ENCODE measurements around the gene OXSR1.

The OXSR1 gene

GRCh38 chr3:38245930-38246329 is 80.6 kb downstream of the OXSR1 start:
- Histone ChIP-seq H3K4me1 (ENCODE audit: insufficient read depth, low read length, poor library complexity, severe bottlenecking) (no peaks in the 10 kb centered on the region), H3K9ac (ENCODE audit: low read depth, low read length, poor library complexity, severe bottlenecking) (no peak overlapping the region), H3K36me3 (ENCODE audit: insufficient read depth, low read length) (peaks cover 80% of the 10 kb centered on the region), H3K4me3 (ENCODE audit: low read length, poor library complexity, severe bottlenecking) (no peak overlapping the region), H3F3A (ENCODE audit: low read depth) (no peaks in the 10 kb centered on the region), H3K9me3 (ENCODE audit: insufficient read depth, low read depth, low read length) (no peaks in the 10 kb centered on the region), H3K4me2 (ENCODE audit: low read depth, low read length, poor library complexity, severe bottlenecking) (no peak overlapping the region), H3K27me3 (ENCODE audit: insufficient read depth, low read length, poor library complexity, severe bottlenecking) (no peaks in the 10 kb centered on the region), H3K9me2 (replicated peaks; ENCODE audit: low read depth, low read length) (no peaks in the 10 kb centered on the region), H4K20me1 (ENCODE audit: insufficient read depth, low read length, poor library complexity, severe bottlenecking) (peaks cover 3% of the 10 kb centered on the region), H3K79me2 (ENCODE audit: insufficient read depth, low read length) (no peaks in the 10 kb centered on the region), H2AFZ (ENCODE audit: low read length) (no peak overlapping the region)
- TF ChIP-seq EZH2phosphoT487 (IDR thresholded peaks at IDR 0.05; ENCODE audit: borderline replicate concordance): no peak
- TF ChIP-seq CTCF (conservative IDR thresholded peaks at IDR 0.05; ENCODE audit: low read length): no peak

GRCh38 chr3:38247366-38248035 is 82.2 kb downstream of the OXSR1 start:
- Histone ChIP-seq H3K79me2 (ENCODE audit: insufficient read depth, low read length) (no peaks in the 10 kb centered on the region), H3K4me3 (ENCODE audit: low read length, poor library complexity, severe bottlenecking) (no peak overlapping the region), H3K4me2 (ENCODE audit: low read depth, low read length, poor library complexity, severe bottlenecking) (no peak overlapping the region), H3K27me3 (ENCODE audit: insufficient read depth, low read length, poor library complexity, severe bottlenecking) (no peaks in the 10 kb centered on the region), H3K4me1 (ENCODE audit: insufficient read depth, low read length, poor library complexity, severe bottlenecking) (no peaks in the 10 kb centered on the region), H3K9me3 (ENCODE audit: insufficient read depth, low read depth, low read length) (no peaks in the 10 kb centered on the region), H4K20me1 (ENCODE audit: insufficient read depth, low read length, poor library complexity, severe bottlenecking) (peaks cover 3% of the 10 kb centered on the region), H3K36me3 (ENCODE audit: insufficient read depth, low read length) (peaks cover 86% of the 10 kb centered on the region), H3F3A (ENCODE audit: low read depth) (no peaks in the 10 kb centered on the region), H2AFZ (ENCODE audit: low read length) (no peak overlapping the region), H3K9ac (ENCODE audit: low read depth, low read length, poor library complexity, severe bottlenecking) (no peak overlapping the region), H3K9me2 (replicated peaks; ENCODE audit: low read depth, low read length) (no peaks in the 10 kb centered on the region)
- no peak for TF ChIP-seq EZH2phosphoT487 (IDR thresholded peaks at IDR 0.05; ENCODE audit: borderline replicate concordance)
- no peak for TF ChIP-seq CTCF (conservative IDR thresholded peaks at IDR 0.05; ENCODE audit: low read length)

- Histone ChIP-seq H3K4me2 (ENCODE audit: low read depth, low read length, poor library complexity, severe bottlenecking) (no peak overlapping the region), H3K27me3 (ENCODE audit: insufficient read depth, low read length, poor library complexity, severe bottlenecking) (no peaks in the 10 kb centered on the region), H3K79me2 (ENCODE audit: insufficient read depth, low read length) (no peaks in the 10 kb centered on the region), H3F3A (ENCODE audit: low read depth) (no peaks in the 10 kb centered on the region), H3K36me3 (ENCODE audit: insufficient read depth, low read length) (peaks cover 95% of the 10 kb centered on the region), H3K9ac (ENCODE audit: low read depth, low read length, poor library complexity, severe bottlenecking) (no peak overlapping the region), H3K9me3 (ENCODE audit: insufficient read depth, low read depth, low read length) (no peaks in the 10 kb centered on the region), H3K4me1 (ENCODE audit: insufficient read depth, low read length, poor library complexity, severe bottlenecking) (no peaks in the 10 kb centered on the region), H2AFZ (ENCODE audit: low read length) (no peak overlapping the region), H3K9me2 (replicated peaks; ENCODE audit: low read depth, low read length) (no peaks in the 10 kb centered on the region), H4K20me1 (ENCODE audit: insufficient read depth, low read length, poor library complexity, severe bottlenecking) (no peaks in the 10 kb centered on the region), H3K4me3 (ENCODE audit: low read length, poor library complexity, severe bottlenecking) (no peak overlapping the region)
- TF ChIP-seq CTCF (conservative IDR thresholded peaks at IDR 0.05; ENCODE audit: low read length) (no peak), EZH2phosphoT487 (IDR thresholded peaks at IDR 0.05; ENCODE audit: borderline replicate concordance) (no peak)
These were observed 84.9 kb downstream of the OXSR1 start for GRCh38 chr3:38250198-38250597.

Data from Loucy (cell line).